ENCODE data around the gene TRPV5.

Gene TRPV5

GRCh38 chr7:142908290-142908689, 25.3 kb downstream of the TRPV5 start:
- DNase-seq: no peak

GRCh38 chr7:142906643-142907042, 26.9 kb downstream of the TRPV5 start:
- DNase-seq: no peak

GRCh38 chr7:142905759-142906158, 27.8 kb downstream of the TRPV5 start:
- DNase-seq: no peak

GRCh38 chr7:142904128-142904527, 29.4 kb downstream of the TRPV5 start:
- DNase-seq: no peak

- no peak for DNase-seq
Observed at GRCh38 chr7:142901426-142902259, 31.9 kb downstream of the TRPV5 start.

- no peak for DNase-seq
Observed at GRCh38 chr7:142899661-142900060, 33.9 kb downstream of the TRPV5 start.

DNA sequence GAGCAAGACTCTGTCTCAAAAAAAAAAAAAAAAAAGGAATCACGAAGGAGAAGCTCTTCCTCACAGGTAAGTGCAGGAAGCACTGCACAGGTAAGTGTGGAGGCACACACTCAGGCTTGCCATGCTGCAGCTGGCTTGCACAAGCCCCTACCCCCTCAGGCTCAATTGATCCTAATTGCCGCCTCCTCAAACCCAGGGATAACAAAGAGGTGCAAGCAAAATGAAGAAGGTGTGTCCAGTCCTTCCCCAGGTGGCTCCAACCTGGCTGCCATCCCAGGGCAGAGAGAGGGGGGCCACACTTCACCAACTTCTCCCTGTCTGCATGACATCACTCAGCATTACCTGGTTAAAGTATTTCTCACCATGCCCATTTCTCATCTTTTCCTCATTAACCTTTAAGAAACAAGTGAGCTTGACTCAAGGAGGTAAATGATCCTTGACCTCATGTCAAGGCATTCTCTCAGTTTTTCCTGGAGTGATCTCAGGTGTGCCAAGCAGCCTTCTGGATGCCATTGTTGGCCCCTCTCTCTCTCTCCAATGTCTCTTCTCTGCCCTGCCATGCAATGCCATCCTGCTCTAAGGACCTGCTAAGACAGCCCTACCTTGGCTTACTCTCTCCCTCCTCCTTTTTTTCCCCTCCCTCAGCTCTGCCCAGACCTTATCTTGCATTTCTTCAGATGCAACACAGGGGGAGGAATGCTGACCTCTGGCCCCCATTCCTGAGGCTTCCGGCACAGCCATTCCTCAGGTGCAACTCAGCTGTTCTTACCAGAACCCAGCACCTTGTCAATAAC, 35.0 kb downstream of the TRPV5 start:
- no peak for DNase-seq

- no peak for DNase-seq
Observed at GRCh38 chr7:142897691-142898090, 35.9 kb downstream of the TRPV5 start.

DNA sequence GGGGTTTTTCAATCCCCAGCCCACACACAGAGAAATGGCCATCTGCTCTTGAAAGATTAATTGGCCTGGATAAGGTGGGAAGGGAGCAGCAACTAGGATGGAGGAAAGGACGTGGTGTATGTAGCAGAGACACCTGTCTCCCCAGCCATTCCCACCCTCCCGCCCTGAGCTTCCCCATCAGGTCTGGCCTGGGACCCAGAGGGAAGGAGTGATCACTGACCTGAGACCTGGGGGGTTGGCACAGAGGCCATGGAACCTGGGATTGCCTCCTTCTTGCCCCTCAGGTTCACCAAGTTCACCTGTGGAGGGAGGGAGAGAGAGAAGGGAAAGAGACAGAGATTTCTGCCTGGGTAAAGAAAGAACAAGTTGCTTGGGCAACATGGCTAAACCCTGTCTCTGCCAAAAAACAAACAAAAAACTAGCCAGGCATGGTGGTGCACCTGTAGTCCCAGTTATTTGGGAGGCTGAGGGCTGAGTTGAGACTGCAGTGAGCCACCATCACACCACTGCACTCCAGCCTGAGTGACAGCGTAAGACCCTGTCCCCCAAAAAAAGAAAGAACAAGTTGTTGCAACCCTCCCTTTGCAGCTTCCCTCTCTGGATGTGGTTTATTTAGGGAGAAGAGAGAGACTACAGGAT, 36.7 kb downstream of the TRPV5 start:
- DNase-seq: no peak

DNA sequence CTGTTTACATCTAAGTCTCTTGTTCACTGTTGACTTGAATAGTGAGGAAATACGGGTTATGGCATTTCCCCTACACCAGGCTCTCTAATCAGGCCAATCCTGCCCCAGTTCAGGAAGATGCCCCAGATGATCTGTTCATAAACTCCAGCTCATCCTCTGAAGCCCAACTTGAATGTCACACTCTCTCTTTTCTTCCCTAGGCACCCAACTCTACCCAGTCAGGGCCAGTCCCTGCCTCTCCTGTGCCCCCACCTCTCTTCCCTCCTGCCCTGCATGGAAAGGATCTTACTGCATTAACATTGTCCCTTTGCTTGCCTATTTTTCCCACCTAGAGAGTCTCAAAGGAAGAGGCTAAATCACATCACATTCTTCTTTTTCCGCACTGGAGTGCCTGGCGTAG, 37.4 kb downstream of the TRPV5 start:
- no peak for DNase-seq

DNA sequence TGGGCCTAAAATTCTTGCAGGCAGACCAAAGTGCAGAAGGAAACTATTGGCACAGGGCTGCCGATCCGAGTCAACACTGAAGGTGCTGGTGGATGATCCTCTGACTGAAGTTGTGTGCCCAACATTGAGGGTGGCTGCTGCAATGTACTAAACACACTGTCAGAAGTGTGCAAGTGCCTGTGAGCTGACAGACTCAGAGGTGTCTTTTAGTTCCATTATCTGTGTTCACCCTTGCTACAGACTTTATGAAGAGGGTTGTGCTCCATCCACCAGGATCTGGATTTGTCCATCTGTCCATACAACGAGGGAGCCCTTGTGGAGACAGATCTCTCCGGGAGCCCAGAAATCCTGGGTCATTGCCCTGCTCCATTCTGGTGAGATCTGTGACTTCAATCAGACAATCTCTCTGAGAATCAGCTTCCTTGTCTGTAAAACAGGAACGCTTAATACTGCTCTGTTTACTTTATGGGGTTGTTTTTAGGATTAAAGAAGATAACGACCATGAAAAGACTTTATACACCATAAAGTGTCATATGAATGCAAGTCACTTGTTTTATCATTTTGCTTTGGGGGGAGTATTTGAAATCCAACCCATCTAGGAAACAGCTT, 38.5 kb downstream of the TRPV5 start:
- no peak for DNase-seq

DNA sequence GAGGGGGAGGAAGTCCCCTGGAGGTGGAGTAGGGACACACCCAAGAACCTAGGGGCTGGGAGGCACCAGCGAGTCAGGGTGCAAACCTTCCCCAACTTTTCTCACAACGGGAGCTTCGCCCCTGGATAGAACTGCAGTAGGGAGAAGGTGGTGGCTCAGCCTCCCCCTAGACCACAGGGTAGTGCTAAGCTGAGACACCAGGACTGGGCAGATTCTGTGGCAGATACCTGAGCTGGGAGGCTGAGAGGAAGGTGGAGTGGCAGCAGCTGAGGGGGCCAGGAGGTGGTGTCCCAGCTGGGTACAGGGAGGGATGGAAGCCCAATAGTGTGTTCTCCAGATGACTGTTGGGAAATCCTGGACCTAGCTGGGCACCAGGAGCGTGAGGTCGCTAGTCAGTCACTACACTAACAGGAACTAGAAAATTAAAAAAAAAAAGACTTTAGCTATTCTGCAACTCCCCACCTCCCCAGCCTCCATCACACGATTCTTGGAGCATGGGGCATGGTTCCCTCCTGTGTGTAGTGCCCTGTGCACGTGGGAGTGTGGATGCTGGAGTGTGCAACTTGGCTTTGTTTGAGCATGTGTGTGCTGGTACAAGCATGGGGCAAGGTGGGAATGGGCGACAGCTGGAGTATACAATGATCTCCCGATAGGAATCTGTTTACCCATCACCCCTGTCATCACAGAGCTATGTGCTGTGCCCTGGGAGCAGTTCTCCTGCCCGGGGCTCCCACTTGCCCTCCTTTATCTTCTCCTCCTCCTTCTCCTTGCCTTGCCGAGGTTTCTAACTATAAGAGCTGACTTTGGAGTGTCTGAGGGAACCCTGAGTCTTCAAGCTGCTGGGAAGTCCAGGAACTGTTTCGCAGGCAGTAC, 39.2 kb downstream of the TRPV5 start:
- no peak for DNase-seq

DNA sequence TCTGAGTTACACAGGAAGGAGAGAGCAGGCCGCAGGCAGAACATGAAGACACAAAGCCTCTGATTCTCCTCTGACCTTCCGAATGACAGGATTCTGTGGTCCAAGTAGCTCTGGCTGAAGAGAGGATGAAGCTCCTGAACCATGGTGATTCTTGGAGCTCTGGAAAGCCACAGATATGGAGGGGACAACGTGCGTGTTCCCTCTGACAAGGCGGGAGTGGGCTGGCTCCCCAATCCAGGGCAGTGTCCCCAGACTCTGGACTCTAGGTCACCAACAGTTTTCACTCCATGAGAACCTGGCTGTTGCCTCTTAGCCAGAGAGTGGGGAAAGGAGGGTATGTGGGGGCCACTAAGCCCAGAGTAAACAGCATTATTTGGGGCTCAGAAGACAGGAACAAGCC, 40.6 kb downstream of the TRPV5 start:
- DNase-seq: no peak

- DNase-seq: no peak
Observed at GRCh38 chr7:142891490-142892082, 42.0 kb downstream of the TRPV5 start.

DNA sequence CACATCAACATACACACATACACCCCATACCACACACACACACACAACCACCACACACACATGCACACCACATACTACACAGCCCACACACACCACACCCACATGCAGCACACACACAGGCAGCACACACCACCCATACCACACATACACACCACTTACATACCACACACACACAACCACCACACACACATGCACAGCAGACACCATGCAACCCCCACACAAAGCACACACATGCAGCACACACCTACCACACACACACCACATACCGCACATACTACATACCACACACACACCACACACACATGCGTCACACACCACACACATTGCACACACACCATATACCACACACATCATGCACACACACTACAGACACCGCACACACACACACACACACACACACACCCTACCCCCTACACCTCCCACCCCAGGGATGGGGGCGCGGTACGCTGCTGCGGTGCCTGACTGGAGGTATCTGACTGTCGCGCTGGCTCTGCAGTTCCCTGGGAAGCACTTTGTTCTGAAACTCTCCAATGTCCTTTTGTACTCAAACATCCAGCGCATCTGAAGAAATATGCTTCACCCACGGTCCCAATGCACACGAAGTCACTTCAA, 42.6 kb downstream of the TRPV5 start:
- no peak for DNase-seq

DNA sequence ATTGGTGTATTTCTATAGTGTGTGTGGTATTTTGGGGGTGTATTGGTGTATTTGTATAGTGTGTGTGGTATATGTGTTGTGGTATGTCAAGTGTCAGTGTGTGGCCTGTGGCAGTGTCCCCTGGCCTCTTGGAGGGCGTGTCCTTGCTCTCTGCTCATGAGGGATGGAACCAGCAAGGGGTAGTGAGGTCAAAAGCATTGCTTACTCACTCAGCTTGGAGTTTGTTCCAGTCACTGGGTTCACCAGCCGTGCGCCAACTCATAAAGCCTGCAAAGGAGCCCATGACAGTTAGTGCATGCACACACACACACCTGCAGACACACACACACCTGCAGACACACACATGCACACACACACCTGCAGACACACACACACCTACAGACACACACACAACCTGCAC, 43.7 kb downstream of the TRPV5 start:
- DNase-seq: no peak

DNA sequence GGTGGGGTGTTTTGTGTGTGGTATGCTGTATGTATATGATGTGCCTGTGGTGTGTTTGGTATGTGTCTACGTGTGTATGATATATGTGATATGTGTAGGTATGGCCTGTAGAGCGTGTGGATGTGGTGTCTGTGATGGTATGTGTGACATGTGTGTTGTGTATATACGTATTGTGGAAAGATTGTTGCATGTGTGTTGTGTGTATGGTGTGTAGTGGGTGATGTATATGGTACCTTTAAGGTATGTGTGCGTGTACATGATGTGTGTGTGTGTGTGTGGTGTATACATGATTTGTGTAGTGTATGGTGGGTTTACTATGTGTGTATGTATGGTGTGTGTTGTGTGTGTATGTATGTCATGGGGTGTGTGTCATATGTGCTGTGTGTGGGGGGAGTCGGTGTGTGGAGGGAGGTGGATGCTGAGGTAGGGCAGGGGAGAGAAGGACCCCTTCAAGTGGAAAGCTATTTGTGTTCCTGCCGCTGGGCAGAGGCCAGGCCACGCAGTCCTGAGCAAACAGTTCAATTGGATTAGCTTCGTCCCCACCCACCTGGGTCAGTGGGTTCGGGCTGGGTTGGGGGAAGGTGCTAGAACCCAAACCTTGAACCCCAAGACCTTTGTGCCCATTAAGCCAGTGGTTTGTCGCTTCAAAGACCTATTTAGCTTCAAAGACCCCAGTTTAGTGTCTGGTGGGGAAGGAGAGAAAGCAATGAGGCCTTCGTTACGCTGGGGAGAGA, 46.1 kb downstream of the TRPV5 start:
- DNase-seq: no peak

DNA sequence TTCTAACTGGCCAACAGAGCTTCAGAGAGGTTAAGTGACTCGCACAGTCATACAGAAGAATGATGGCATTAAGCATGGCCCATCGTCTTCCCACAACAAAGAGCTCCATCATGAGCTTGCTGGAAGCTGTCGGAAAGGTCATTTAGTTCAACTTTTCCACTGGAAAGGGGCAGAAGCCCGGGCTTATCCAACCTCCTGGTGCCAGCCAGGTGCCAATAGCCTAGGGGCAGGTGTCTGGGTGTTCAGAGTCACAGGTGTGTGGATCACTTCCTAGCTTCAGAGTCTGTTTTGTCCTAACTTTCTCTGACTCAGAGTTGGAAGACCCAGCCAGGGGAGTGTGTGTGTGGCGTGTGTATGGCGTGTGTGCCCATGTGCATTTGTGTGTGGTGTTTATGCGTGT, 46.7 kb downstream of the TRPV5 start:
- no peak for DNase-seq

DNA sequence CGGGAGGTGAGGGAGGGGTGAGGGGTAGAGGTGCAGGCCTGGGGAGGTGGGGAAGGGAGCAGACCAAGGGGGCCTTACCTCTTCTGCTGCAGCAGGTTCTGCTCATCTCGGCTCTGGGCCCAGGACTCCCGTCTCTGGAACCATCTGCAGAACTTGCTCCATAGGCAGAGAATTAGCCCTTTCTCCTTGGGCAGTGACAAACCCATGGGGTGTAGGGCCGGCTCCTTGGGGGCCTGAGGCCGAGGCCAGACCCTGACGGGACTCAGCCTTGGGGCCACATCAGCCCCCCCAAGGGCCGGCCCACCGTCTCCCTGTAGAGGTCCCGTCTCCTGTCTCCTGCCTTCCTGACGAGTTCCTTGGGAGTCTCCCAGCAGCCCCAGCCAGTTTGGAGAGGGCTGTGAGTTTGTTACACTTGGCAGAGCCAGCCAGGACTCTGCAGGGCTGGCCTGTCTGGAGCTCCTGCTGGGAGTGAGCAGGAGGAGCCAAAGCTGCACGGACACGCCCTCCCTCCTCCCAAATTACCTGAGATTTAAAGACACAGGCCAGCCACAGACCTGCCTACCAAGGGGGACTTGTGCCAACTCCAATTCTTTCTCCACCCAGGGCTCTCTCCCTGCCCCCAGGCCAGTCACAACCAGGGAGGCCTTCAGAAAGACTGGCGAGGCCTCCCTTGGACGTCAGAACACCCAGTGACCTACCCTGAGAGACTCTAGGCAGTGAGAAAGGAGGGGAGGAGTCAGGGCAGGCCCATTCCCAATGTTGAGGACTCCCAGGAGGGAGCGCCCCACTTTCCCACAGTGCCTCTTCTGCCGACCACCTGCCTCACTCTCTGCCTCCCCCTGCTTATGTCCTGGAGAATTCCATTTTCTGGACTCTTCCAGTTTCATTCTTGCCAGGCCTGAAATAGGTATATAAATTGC, 48.0 kb downstream of the TRPV5 start, which contains the start of gene TRPV6:
Gene TRPV6 (minus strand): TSS at position 435 of the 920 bp plus-strand sequence.
- DNase-seq: no peak

- no peak for DNase-seq
Observed at GRCh38 chr7:142884286-142884640, 49.3 kb downstream of the TRPV5 start.
